GM12878 (cell line): Measurements from ENCODE around the gene PCNX4. TPM values are rescaled to one million over a fixed set of nuclear protein-coding genes. Genes with fewer than 3 reads are reported as not detected.

ENCODE experiments used
- ATAC-seq: fragments of 200-7000 bp; cut with Tn5 transposase; 3 replicates; pipeline ENCODE4 v1.9.1; 2020; ENCODE audit warnings: mild to moderate bottlenecking, moderate library complexity
- BruUV-seq: library from RNA; stranded (reverse); fragments of 400-500 nt; replicated peaks from 2 replicates; lab custom pipeline; 2021; lab: Mats Ljungman, UMichigan
- CTCF ChIA-PET: fragments of 300-600 bp; sonication (Branson Sonifier 250); formaldehyde crosslinking; extraction: SDS; loops from one replicate; lab custom pipeline; 2021; ENCODE audit warnings: inconsistent platforms; lab: Yijun Ruan, JAX
- POLR2A ChIA-PET: fragments of 350-600 bp; formaldehyde crosslinking; extraction: SDS; loops from one replicate; lab custom pipeline; 2021; ENCODE audit warnings: inconsistent platforms; lab: Charles Lee
- RAD21 ChIA-PET: fragments of 300-600 bp; sonication (Branson Sonifier 250); formaldehyde crosslinking; loops from one replicate; lab custom pipeline; 2023; ENCODE audit warnings: antibody characterized with exemption; ENCODE audit not compliant: unreplicated experiment; lab: Charles Lee
- SMC1A ChIA-PET: fragments of 300-600 bp; sonication (Branson Sonifier 250); formaldehyde crosslinking; loops from one replicate; lab custom pipeline; 2023; ENCODE audit not compliant: unreplicated experiment, uncharacterized antibody; lab: Charles Lee
- DNase-seq: peaks from one replicate; pipeline ENCODE4 v3.0.0-alpha.2; 2011; ENCODE audit warnings: low read depth, low spot score
- FAIRE-seq: peaks from 3 replicates; lab custom pipeline; 2011; peaks lifted over from hg19 to GRCh38; lab: Jason Lieb, UNC
- H2AFZ ChIP-seq: 2 replicates; pipeline ENCODE4 v1.6.0; 2011; ENCODE audit warnings: low read depth, low read length, control low read depth; ENCODE audit not compliant: control insufficient read depth
- H3K27ac ChIP-seq: 2 replicates; pipeline ENCODE4 v1.5.1; 2011; ENCODE audit warnings: control low read depth; ENCODE audit not compliant: control insufficient read depth, insufficient read depth
- H3K27me3 ChIP-seq, 2 experiments: replicated peaks in 1 of 2; 2 replicates each; pipeline versions ENCODE4 v1.6.0 to v1.6.1; 2011; ENCODE audit warnings: low read length in 1 of 2; ENCODE audit not compliant: control insufficient read depth in 2 of 2, insufficient read depth in 2 of 2
- H3K36me3 ChIP-seq, 2 experiments: 2 replicates each; pipeline ENCODE4 v1.5.1; 2011; ENCODE audit warnings: low read length in 1 of 2; ENCODE audit not compliant: control insufficient read depth in 2 of 2, insufficient read depth in 2 of 2
- H3K4me1 ChIP-seq: 2 replicates; pipeline ENCODE4 v1.6.1; 2011; ENCODE audit warnings: mild to moderate bottlenecking, low read length, moderate library complexity, mixed read lengths; ENCODE audit not compliant: control insufficient read depth, insufficient read depth
- H3K4me2 ChIP-seq: 2 replicates; pipeline ENCODE4 v1.6.0; 2011; ENCODE audit warnings: control low read depth; ENCODE audit not compliant: control insufficient read depth, insufficient read depth
- H3K4me3 ChIP-seq: fragments of 200-600 bp; sonication (generic); 2 replicates; pipeline ENCODE4 v1.5.1; 2016
- H3K79me2 ChIP-seq: 2 replicates; pipeline ENCODE4 v1.6.0; 2011; ENCODE audit warnings: low read length; ENCODE audit not compliant: control insufficient read depth, insufficient read depth
- H3K9ac ChIP-seq: 2 replicates; pipeline ENCODE4 v1.8.0; 2011; ENCODE audit warnings: low read length, control low read depth, mixed read lengths; ENCODE audit not compliant: control insufficient read depth, insufficient read depth
- H3K9me3 ChIP-seq: replicated peaks from 3 replicates; pipeline ENCODE4 v1.5.1; 2011; ENCODE audit warnings: mild to moderate bottlenecking, low read length; ENCODE audit not compliant: control insufficient read depth, insufficient read depth
- H4K20me1 ChIP-seq: 2 replicates; pipeline ENCODE4 v1.6.0; 2011; ENCODE audit not compliant: control insufficient read depth, insufficient read depth
- CHD2 ChIP-seq: IDR thresholded peaks from 2 replicates; pipeline ENCODE4 v1.6.1; 2011; ENCODE audit warnings: low read depth, low read length, improper control_type of control experiment, borderline replicate concordance
- SPI1 ChIP-seq: IDR thresholded peaks from 2 replicates; pipeline ENCODE4 v1.6.1; 2011; ENCODE audit warnings: low read depth, mild to moderate bottlenecking, low read length, moderate library complexity, borderline replicate concordance; ENCODE audit not compliant: insufficient read depth
- ZNF274 ChIP-seq: IDR thresholded peaks from one replicate; pipeline ENCODE4 v1.8.0; 2011; ENCODE audit not compliant: insufficient read length, insufficient read depth
- WGBS: methylation state at CpG from one replicate; pipeline ENCODE4 v1.1.6; 2016; ENCODE audit warnings: low lambda C conversion rate; ENCODE audit not compliant: insufficient replicate concordance, insufficient coverage; ENCODE audit errors: missing lambda C conversion rate; 5-methylcytosine and 5-hydroxymethylcytosine counted together
- in situ Hi-C: fragments of 300-500 bp; cut with MboI; formaldehyde crosslinking; loops from 9 replicates; pipeline ENCODE4 v1.14.3; 2018; ENCODE audit warnings: mixed read lengths
- intact Hi-C: fragments of 100-400 bp; cut with micrococcal nuclease; formaldehyde crosslinking; loops from one replicate; pipeline ENCODE4 v1.14.2; 2022; ENCODE audit not compliant: unreplicated experiment
- polyA plus RNA-seq, 11 experiments: library from polyadenylated mRNA; depleted of rRNA in 4 of 11; unstranded in 6 of 11; stranded (reverse) in 5 of 11; fragments of >200 nt; fragmentation: Nextera tagmentation in 4 of 11; fragmentation: Illumina TruSeq in 1 of 11; extraction: Ambion mirVana in 4 of 11; extraction: Trizol in 1 of 11; gene quantifications; 1 replicate in 1 of 11; 2 replicates in 10 of 11; pipeline versions ENCODE4 v1.2.1 to v1.2.3, GENCODE V29; 2011 to 2016; ENCODE audit warnings: inconsistent platforms in 2 of 11, missing spikeins in 2 of 11, low read depth in 1 of 11
- total RNA-seq, 4 experiments: library from RNA; depleted of rRNA in 3 of 4; stranded (reverse); fragments of >200 nt in 3 of 4; fragmentation: Illumina TruSeq in 1 of 4; extraction: Trizol in 1 of 4; gene quantifications; 2 replicates each; pipeline versions ENCODE4 v1.2.1 to v1.2.3, GENCODE V29; 2013 to 2021
- TF ChIP-seq, protein P1 (sequence below): fragments of 450-650 bp; formaldehyde crosslinking; IDR thresholded peaks from 2 replicates; pipeline ENCODE4 v1.4.0; 2022; ENCODE audit warnings: mild to moderate bottlenecking, moderate library complexity

Gene PCNX4
- total and polyA plus RNA-seq, 10 of the 15 experiments (the other 5 are each of a cell fraction or from before 2014, with no cell fraction given), result 13.8 to 56.6 (median 39.4) TPM

DNA sequence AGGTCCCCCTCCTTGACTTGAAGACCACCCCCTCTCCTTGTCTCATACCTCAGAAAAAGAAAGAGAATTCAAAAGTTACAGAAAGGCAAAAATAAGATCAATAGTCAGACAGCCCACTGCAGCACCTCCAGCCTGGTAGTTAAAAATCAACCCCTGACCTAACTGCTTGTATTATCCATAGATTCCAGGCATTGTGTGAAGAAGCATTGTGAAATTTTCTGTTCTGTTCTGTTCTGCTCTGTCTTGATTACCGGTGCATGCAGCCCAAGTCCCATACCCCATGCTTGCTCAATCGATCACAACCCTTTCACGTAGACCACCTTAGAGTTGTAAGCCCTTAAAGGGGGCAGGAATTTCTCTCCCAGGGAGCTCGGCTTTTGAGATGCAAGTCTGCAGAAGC, 79.2 kb downstream of the PCNX4 start:
- ChIA-PET CTCF (interaction anchor here (0.7 to 3.4 kb wide), 5 partner anchors 9 to 205 kb away, joined by 3 to 34 read pairs (median 4); no protein-coding TSS in a partner anchor), POLR2A (interaction anchor here (0.9 kb wide), 1 partner anchor 81 kb away, joined by 3 read pairs; no protein-coding TSS in a partner anchor), SMC1A (interaction anchor here (2.1 to 3.8 kb wide), 3 partner anchors 10 to 207 kb away, joined by 6 to 46 read pairs (median 6); no protein-coding TSS in a partner anchor), RAD21 (interaction anchor here (1.8 kb wide), 1 partner anchor 12 kb away, joined by 14 read pairs; no protein-coding TSS in a partner anchor)
- DNase-seq (no peak), ATAC-seq (no peak), FAIRE-seq (no peak)
- Histone ChIP-seq H3K9me3 (no peaks in the 10 kb centered on the region), H3K9ac (no peak overlapping the region), H3K79me2 (no peaks in the 10 kb centered on the region), H3K4me3 (no peak overlapping the region), H4K20me1 (no peaks in the 10 kb centered on the region), H2AFZ (no peak overlapping the region), H3K27me3 (no peaks in the 10 kb centered on the region), H3K27ac (no peak overlapping the region), H3K4me1 (peaks cover 4% of the 10 kb centered on the region; the same call in 1 of the 2 replicates), H3K36me3 (no peaks in the 10 kb centered on the region), H3K4me2 (no peak overlapping the region)
- TF ChIP-seq, protein P1, sequence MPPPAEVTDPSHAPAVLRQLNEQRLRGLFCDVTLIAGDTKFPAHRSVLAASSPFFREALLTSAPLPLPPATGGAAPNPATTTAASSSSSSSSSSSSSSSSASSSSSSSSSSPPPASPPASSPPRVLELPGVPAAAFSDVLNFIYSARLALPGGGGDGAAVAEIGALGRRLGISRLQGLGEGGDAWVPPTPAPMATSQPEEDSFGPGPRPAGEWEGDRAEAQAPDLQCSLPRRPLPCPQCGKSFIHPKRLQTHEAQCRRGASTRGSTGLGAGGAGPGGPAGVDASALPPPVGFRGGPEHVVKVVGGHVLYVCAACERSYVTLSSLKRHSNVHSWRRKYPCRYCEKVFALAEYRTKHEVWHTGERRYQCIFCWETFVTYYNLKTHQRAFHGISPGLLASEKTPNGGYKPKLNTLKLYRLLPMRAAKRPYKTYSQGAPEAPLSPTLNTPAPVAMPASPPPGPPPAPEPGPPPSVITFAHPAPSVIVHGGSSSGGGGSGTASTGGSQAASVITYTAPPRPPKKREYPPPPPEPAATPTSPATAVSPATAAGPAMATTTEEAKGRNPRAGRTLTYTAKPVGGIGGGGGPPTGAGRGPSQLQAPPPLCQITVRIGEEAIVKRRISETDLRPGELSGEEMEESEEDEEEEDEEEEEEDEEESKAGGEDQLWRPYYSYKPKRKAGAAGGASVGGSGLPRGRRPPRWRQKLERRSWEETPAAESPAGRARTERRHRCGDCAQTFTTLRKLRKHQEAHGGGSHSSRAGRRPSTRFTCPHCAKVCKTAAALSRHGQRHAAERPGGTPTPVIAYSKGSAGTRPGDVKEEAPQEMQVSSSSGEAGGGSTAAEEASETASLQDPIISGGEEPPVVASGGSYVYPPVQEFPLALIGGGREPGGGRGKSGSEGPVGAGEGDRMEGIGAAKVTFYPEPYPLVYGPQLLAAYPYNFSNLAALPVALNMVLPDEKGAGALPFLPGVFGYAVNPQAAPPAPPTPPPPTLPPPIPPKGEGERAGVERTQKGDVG (CRISPR knock-in tag), result no peak
- TF ChIP-seq CHD2 (no peak), ZNF274 (no peak), SPI1 (no peak)
- intact Hi-C loops (no loop called here), in situ Hi-C loops (loop anchor here (25.0 kb wide), 1 partner anchor 684 kb away; the partner anchor contains the start of genes JKAMP and L3HYPDH)
- BruUV-seq, result no TSS peak
- WGBS, result 94% methylated on average over 4 of the region's 4 CpGs
